Uterus (tissue), 2 donors: ENCODE results near the gene MAP1LC3B2.

Experiments
- CTCF ChIP-seq, 4 experiments: fragments of 200-600 bp in 2 of 4; fragments of 450-650 bp in 2 of 4; sonication (generic) in 2 of 4; IDR thresholded peaks; one replicate each; pipeline ENCODE4 v1.5.1; 2016 to 2019; ENCODE audit warnings: antibody characterized with exemption in 4 of 4, mild to moderate bottlenecking in 2 of 4, moderate library complexity in 1 of 4
- POLR2A ChIP-seq, 2 donors: fragments of 450-650 bp; IDR thresholded peaks; one replicate each; pipeline ENCODE4 v1.6.1; 2016; ENCODE audit warnings: antibody characterized with exemption in 2 of 2, mild to moderate bottlenecking in 1 of 2, moderate library complexity in 1 of 2

- TF ChIP-seq CTCF (IDR thresholded peaks at IDR 0.05) (no peak), POLR2A (IDR thresholded peaks at IDR 0.05) (no peak)
Measured at GRCh38 chr12:116571089-116571488, 11.9 kb downstream of the MAP1LC3B2 start.
